Activated CD8-positive, alpha-beta memory T cell treated with anti-CD3 and anti-CD28 coated beads, Interleukin-2, amount 50 U/mL, for 4 hours (primary cell): ENCODE measurements around the gene KMT5B.

Experiments used
- DNase-seq: peaks from one replicate; pipeline ENCODE4 v3.0.0-alpha.2; 2020

KMT5B gene

DNA sequence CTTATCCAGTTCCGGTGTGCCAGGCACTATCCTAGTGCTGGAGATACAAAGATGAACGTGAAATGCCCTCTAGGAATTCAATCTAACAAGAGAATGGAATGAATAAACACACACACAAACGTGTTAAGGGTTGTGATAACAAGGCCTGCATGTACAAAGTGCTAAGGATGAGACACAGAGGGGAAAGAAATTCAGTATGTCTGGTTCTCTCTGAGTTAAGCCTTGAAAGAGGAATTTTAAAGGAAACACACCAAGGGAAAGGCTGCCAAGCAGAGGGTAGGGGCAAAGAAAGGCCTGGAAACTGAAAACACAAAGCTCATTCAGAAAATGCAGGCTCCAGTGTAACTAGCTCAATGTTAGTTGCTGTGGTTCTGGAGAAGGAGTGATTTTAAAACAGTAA, 96.1 kb downstream of the KMT5B start:
- DNase-seq = no peak

GRCh38 chr11:68116126-68116525, 97.0 kb downstream of the KMT5B start:
- DNase-seq = no peak

- DNase-seq = no peak
Measured at GRCh38 chr11:68115285-68115684, 97.8 kb downstream of the KMT5B start.

GRCh38 chr11:68113986-68114385, 99.1 kb downstream of the KMT5B start:
- no peak for DNase-seq

DNA sequence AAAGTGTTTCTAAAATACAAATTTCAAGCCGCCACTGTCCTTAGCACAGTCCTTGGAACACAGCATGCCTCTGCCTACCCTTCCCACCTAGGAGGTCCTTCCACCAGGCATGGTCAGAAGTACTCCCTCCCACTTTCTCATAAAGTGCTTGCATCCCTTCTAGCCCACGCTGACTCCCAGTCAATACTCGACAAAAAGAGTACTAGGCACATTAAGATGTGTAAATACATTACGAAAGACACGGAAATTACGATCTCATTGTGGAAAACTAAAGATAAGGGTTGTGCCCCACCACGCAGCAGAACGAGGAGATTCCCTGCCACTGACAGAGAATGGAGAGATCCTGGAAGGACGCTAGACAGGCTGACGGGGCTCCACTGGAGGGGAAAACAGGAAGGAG, 105.4 kb downstream of the KMT5B start:
- no peak for DNase-seq

DNA sequence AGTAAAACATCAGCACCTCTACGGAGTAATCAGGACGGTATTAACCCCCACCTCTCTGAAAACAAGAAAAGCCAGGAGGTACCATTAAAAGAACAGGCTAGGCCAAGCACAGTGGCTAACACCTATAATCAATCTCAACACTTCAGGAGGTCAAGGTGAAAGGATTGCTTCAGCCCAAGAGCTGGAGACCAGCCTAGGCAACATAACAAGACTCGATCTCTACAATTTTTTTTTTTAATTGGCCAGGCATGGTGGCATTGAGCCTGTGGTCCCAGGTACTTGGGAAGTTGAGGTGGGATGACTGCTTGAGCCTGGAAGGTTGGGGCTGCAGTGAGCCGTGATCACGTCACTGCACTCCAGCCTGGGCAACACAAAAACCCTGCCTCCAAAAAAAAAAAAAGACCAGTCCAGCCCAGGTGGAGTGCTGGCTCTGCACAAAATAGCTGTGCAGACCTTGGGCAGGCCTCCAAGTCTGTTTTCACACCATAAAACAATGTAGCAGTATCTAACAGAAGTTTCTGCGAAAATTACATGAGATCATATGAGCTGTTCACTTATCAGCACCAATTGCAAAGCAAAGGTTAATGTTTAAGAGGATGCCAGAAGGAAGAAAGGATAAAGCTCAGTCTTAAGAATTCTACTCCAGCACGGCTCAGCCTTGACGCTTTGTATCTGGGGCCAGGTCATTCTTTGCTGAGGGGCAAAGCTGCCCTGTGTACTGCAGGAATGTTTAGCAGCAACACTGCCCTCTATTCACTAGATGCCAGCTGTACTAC, 106.7 kb downstream of the KMT5B start:
- DNase-seq = no peak
